DOHH2 (cell line): Measurements from ENCODE around the gene GOLGA8J.

Experiments
- CTCF ChIP-seq: fragments of 200-600 bp; sonication (generic); IDR thresholded peaks from one replicate; pipeline ENCODE4 v1.5.1; 2014; ENCODE audit warnings: antibody characterized with exemption, mild to moderate bottlenecking, low read depth, low read length; ENCODE audit not compliant: poor library complexity, severe bottlenecking
- EZH2phosphoT487 ChIP-seq: fragments of 200-600 bp; sonication (generic); IDR thresholded peaks from 2 replicates; pipeline ENCODE4 v1.6.1; 2017; ENCODE audit warnings: borderline replicate concordance, mild to moderate bottlenecking, antibody characterized with exemption, low read length, moderate library complexity, mixed read lengths

DNA sequence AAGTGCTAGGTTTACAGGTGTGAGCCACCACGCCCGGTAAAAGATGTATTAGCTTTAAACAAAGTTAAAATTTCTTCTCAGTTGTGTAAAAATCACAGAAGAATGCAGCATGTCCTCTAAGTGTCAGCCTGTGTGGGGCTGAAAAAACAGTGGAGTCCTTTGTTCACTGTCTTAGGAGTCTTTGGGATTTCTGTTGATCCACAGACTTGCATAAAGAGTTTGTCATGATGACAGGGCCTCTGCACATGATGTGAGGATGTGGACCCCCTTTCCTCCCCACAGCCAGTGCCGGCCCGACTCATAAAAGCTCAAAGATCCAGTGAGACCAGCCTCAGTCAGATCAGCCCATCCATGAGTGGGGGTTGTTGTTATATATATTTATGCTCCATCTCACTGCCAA, 49.0 kb upstream of the GOLGA8J start:
- TF ChIP-seq CTCF (no peak), EZH2phosphoT487 (no peak)
